ENCODE measurements around the gene RNF40. TPM values are rescaled to one million over a fixed set of nuclear protein-coding genes. Genes with fewer than 3 reads are reported as not detected.

RNF40 gene
- total and polyA plus RNA-seq, 10 donors = 38.1 to 111 (median 79.1) TPM

DNA sequence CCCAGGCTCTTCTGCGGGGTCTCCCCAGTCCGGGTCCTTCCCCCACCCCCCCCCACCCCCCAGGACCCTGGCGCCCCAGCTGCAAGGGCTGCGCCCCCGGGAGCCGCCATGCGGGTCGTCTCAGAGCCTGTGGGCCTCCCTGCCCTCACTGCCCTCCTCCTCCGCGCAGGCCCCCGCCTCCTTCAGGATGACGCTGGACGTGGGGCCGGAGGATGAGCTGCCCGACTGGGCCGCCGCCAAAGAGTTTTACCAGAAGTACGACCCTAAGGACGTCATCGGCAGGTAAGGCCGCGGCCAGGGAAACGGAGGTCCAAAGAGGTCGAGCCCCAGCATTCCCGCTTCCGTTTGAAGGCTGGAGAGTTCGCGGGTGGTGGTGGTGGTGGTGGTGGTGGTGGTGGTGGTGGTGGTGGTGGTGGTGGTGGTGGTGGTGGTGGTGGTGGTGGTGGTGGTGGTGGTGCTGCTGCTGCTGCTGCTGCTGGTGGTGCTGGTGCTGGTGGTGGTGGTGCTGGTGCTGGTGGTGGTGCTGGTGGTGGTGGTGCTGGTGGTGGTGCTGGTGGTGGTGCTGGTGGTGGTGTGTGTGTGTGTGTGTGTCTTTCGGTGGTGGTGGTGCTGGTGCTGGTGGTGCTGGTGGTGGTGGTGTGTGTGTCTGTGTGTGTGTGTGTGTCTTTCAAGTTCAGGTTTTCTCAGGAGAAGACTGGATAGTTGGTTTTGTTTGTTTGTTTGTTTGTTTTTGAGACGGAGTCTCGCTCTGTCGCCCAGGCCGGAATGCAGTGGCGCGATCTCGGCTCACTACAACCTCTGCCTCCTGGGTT is 13.3 kb upstream of the RNF40 start:
- DNase-seq = peak; percentile 89
- Histone ChIP-seq H3K36me3 (peaks cover 0 to 52% (median 35%) of the 10 kb centered on the region in 6 donors), H3K27ac (peak overlapping the region; percentile 72 to 91 (median 82)), H3K4me1 (peaks cover 0 to 31% (median 22%) of the 10 kb centered on the region in 6 donors), H3K27me3 (replicated peaks in 1 of 7) (no peaks in the 10 kb centered on the region), H3K4me3 (peak overlapping the region; percentile 65 to 94 (median 82)), H3K9me3 (no peaks in the 10 kb centered on the region)
- 15 to 27% (median 17%) methylated on average over 20 to 36 of the region's 36 CpGs for WGBS, 5 donors
- TF ChIP-seq, protein P1, sequence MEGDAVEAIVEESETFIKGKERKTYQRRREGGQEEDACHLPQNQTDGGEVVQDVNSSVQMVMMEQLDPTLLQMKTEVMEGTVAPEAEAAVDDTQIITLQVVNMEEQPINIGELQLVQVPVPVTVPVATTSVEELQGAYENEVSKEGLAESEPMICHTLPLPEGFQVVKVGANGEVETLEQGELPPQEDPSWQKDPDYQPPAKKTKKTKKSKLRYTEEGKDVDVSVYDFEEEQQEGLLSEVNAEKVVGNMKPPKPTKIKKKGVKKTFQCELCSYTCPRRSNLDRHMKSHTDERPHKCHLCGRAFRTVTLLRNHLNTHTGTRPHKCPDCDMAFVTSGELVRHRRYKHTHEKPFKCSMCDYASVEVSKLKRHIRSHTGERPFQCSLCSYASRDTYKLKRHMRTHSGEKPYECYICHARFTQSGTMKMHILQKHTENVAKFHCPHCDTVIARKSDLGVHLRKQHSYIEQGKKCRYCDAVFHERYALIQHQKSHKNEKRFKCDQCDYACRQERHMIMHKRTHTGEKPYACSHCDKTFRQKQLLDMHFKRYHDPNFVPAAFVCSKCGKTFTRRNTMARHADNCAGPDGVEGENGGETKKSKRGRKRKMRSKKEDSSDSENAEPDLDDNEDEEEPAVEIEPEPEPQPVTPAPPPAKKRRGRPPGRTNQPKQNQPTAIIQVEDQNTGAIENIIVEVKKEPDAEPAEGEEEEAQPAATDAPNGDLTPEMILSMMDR (IDR thresholded peaks at IDR 0.05 in 8 of 11, conservative IDR thresholded peaks at IDR 0.05 in 3 of 11) = no peak
- TF ChIP-seq POLR2A (IDR thresholded peaks at IDR 0.05) = no peak
- no peak for TF ChIP-seq POLR2AphosphoS5 (IDR thresholded peaks at IDR 0.05)
- intact Hi-C loops (cut with DNase I; ENCODE audit: low total_unique reads) = no loop called here

DNA sequence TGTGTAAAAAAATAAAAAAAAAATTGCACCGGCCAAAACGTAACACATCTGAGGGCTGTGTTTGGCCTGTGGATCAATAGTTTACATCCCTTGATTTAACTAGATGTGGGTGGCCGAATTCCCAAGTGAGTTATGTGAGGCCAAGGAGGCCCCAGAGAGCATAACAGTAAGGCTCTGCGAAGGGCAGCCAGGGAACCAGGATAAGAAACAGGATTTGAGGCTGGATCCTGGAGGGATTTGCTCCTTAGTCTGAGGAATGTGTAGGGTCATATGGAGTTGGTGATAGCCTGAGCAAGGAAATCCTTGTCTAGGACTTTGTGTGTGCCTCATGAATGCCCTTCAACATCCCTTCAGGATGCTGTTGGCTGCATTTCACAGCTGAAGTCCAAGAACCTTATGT is 11.9 kb upstream of the RNF40 start:
- intact Hi-C loops (cut with DNase I; ENCODE audit: low total_unique reads) = no loop called here
- Histone ChIP-seq H3K9me3 (no peaks in the 10 kb centered on the region), H3K27me3 (replicated peaks in 1 of 7) (no peaks in the 10 kb centered on the region), H3K4me3 (no peak overlapping the region), H3K36me3 (peaks cover 0 to 52% (median 41%) of the 10 kb centered on the region in 6 donors), H3K27ac (no peak overlapping the region), H3K4me1 (peaks cover 0 to 31% (median 22%) of the 10 kb centered on the region in 6 donors)
- TF ChIP-seq, protein P1 (IDR thresholded peaks at IDR 0.05 in 8 of 11, conservative IDR thresholded peaks at IDR 0.05 in 3 of 11) = no peak
- no peak for TF ChIP-seq POLR2A (IDR thresholded peaks at IDR 0.05)
- TF ChIP-seq POLR2AphosphoS5 (IDR thresholded peaks at IDR 0.05) = no peak
- WGBS, 5 donors = 87 to 96% (median 94%) methylated on average over 4 of the region's 4 CpGs
- DNase-seq = no peak

DNA sequence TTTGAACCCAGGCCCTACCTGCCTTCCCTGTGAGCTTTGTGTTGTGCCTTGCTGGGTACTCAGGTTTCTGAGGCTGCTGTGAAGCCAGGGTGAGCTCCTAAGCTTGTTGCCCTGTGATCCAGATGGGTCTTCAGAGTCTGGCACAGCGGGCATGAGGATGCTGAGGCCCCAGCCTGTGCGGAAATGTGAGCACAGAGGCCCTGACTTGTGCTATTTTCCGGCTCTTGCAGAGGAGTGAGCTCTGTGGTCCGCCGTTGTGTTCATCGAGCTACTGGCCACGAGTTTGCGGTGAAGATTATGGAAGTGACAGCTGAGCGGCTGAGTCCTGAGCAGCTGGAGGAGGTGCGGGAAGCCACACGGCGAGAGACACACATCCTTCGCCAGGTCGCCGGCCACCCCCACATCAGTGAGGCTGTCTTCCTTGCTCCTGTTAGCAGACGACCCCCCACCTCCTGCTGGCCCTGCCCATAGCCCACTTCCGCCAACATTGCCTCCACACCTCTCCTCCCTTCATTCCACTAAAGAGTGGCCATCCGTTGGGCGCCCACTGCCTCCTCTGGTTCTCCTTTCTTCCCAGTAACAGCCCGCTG is 11.2 kb upstream of the RNF40 start:
- no peaks in the 10 kb centered on the region for H3K9me3 ChIP-seq
- no peaks in the 10 kb centered on the region for H3K27me3 ChIP-seq (replicated peaks in 1 of 7)
- TF ChIP-seq POLR2AphosphoS5 (IDR thresholded peaks at IDR 0.05) = no peak
- TF ChIP-seq, protein P1 (IDR thresholded peaks at IDR 0.05 in 8 of 11, conservative IDR thresholded peaks at IDR 0.05 in 3 of 11) = no peak
- no peak for TF ChIP-seq POLR2A (IDR thresholded peaks at IDR 0.05)
- peaks cover 0 to 57% (median 46%) of the 10 kb centered on the region in 6 donors for H3K36me3 ChIP-seq
- no peak for DNase-seq
- intact Hi-C loops (cut with DNase I; ENCODE audit: low total_unique reads) = no loop called here
- H3K4me3 ChIP-seq = no peak overlapping the region
- H3K27ac ChIP-seq = no peak overlapping the region
- peaks cover 0 to 31% (median 22%) of the 10 kb centered on the region in 6 donors for H3K4me1 ChIP-seq
- 91 to 97% (median 92%) methylated on average over 18 to 20 of the region's 20 CpGs for WGBS, 5 donors

DNA sequence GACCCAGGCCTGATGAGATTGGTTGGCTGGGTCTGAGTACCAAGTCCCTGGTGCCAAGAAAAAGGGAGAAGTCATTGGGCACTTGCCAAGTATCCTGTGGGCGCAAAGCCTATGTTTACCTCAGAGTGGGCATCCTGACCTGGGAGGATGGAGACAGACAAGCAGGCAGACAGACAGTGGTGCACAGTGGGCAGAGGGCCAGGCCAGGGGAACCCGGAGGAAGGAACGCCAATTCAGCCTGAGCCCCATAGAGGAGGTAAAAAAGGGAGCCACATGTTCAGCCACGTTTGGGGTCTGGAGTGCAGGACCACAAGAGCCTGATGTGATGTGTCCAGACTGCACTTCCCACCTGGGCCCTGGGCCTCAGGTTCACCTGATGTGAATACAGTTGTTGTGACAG is 8.5 kb upstream of the RNF40 start:
- intact Hi-C loops (cut with DNase I; ENCODE audit: low total_unique reads) = no loop called here
- Histone ChIP-seq H3K4me1 (peaks cover 0 to 21% (median 10%) of the 10 kb centered on the region in 6 donors), H3K4me3 (no peak overlapping the region), H3K9me3 (no peaks in the 10 kb centered on the region), H3K36me3 (peaks cover 0 to 83% (median 57%) of the 10 kb centered on the region in 6 donors), H3K27me3 (replicated peaks in 1 of 7) (no peaks in the 10 kb centered on the region), H3K27ac (no peak overlapping the region)
- WGBS, 5 donors = 77 to 96% (median 87%) methylated on average over 1 to 4 of the region's 4 CpGs
- DNase-seq = no peak
- TF ChIP-seq, protein P1 (IDR thresholded peaks at IDR 0.05 in 8 of 11, conservative IDR thresholded peaks at IDR 0.05 in 3 of 11) = no peak
- TF ChIP-seq POLR2AphosphoS5 (IDR thresholded peaks at IDR 0.05) = no peak
- TF ChIP-seq POLR2A (IDR thresholded peaks at IDR 0.05) = no peak
